SU-DHL-6 (cell line): ENCODE measurements around the gene ESF1.

ENCODE experiments used
- H2AFZ ChIP-seq: fragments of 200-600 bp; sonication (generic); 2 replicates; pipeline ENCODE4 v1.6.1; 2014; ENCODE audit warnings: low read depth, mild to moderate bottlenecking, moderate library complexity, mixed read lengths, antibody characterized with exemption, low read length; ENCODE audit not compliant: severe bottlenecking
- H3F3A ChIP-seq: fragments of 200-600 bp; shearing (Covaris generic); 2 replicates; pipeline ENCODE4 v1.6.0; 2016; ENCODE audit warnings: antibody characterized with exemption, mild to moderate bottlenecking; ENCODE audit not compliant: insufficient read depth
- H3K27ac ChIP-seq: fragments of 200-600 bp; sonication (generic); 2 replicates; pipeline ENCODE4 v1.5.1; 2016; ENCODE audit warnings: low read depth, mild to moderate bottlenecking, low read length, moderate library complexity, mixed read lengths
- H3K27me3 ChIP-seq: fragments of 200-600 bp; sonication (generic), shearing (Covaris generic); 2 replicates; pipeline ENCODE4 v1.6.0; 2014; ENCODE audit warnings: mild to moderate bottlenecking, low read length
- H3K36me3 ChIP-seq: fragments of 200-600 bp; sonication (generic); 2 replicates; pipeline ENCODE4 v1.6.1; 2014; ENCODE audit warnings: mild to moderate bottlenecking, low read length, mixed read lengths
- H3K4me2 ChIP-seq: fragments of 300-600, 200-600 bp; shearing (Covaris generic), sonication (generic); 2 replicates; pipeline ENCODE4 v1.6.0; 2014; ENCODE audit warnings: low read length, low read depth, mild to moderate bottlenecking; ENCODE audit not compliant: poor library complexity, severe bottlenecking
- H3K4me3 ChIP-seq: fragments of 200-600 bp; sonication (generic); 2 replicates; pipeline ENCODE4 v1.5.1; 2014; ENCODE audit warnings: antibody characterized with exemption, low read length, mild to moderate bottlenecking, mixed read lengths; ENCODE audit not compliant: insufficient read depth, poor library complexity, severe bottlenecking
- H3K79me2 ChIP-seq: fragments of 200-600 bp; sonication (generic); 2 replicates; pipeline ENCODE4 v1.6.1; 2014; ENCODE audit warnings: mild to moderate bottlenecking, low read length, moderate library complexity; ENCODE audit not compliant: insufficient read depth
- H3K9ac ChIP-seq: fragments of 200-600 bp; sonication (generic); 2 replicates; pipeline ENCODE4 v1.7.0; 2014; ENCODE audit warnings: mild to moderate bottlenecking, low read length
- H3K9me2 ChIP-seq: fragments of 200-600 bp; sonication (generic); replicated peaks from 2 replicates; pipeline ENCODE4 v1.6.1; 2014; ENCODE audit warnings: low read length; ENCODE audit not compliant: insufficient read depth
- H3K9me3 ChIP-seq: fragments of 200-600 bp; sonication (generic); 2 replicates; pipeline ENCODE4 v1.6.1; 2014; ENCODE audit warnings: low read length, mixed read lengths; ENCODE audit not compliant: insufficient read depth
- H4K20me1 ChIP-seq: fragments of 200-600 bp; sonication (generic); 2 replicates; pipeline ENCODE4 v1.6.1; 2014; ENCODE audit warnings: low read depth, mild to moderate bottlenecking, antibody characterized with exemption, low read length, moderate library complexity, mixed read lengths
- CTCF ChIP-seq: fragments of 200-600 bp; sonication (generic); IDR thresholded peaks from one replicate; pipeline ENCODE4 v1.5.1; 2017; ENCODE audit warnings: antibody characterized with exemption, mild to moderate bottlenecking, low read length, moderate library complexity; ENCODE audit not compliant: insufficient read depth, poor library complexity, severe bottlenecking
- EZH2phosphoT487 ChIP-seq: fragments of 200-600 bp; sonication (generic), shearing (Covaris generic); conservative IDR thresholded peaks from 2 replicates; pipeline ENCODE4 v1.6.1; 2018; ENCODE audit warnings: mild to moderate bottlenecking, antibody characterized with exemption, low read length, moderate library complexity, mixed read lengths

Gene ESF1

DNA sequence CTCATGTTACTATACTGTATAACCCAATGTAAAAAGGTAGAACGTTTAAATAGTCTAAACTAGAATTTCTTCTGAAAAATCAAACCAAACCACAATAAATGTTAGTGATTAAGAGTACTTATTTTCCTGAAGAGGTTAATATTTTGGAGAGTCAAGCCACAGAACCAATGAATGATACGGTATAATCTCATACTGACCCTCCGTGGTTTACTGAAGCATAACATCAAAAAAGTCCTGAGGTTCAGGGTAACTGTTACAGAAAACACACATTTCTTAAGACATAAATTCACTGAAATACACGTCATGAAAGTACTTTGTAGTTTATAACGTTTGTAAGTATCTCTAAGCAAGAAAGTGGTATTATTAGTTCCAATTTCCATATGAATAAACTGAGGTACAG lies 28.9 kb downstream of the ESF1 start:
- H3K9me2 ChIP-seq: no peaks in the 10 kb centered on the region
- H3K9ac ChIP-seq: no peak overlapping the region
- no peak overlapping the region for H3K4me2 ChIP-seq
- no peak overlapping the region for H3K4me3 ChIP-seq
- H3K79me2 ChIP-seq: no peaks in the 10 kb centered on the region
- H2AFZ ChIP-seq: no peak overlapping the region
- no peaks in the 10 kb centered on the region for H3K9me3 ChIP-seq
- TF ChIP-seq CTCF (no peak), EZH2phosphoT487 (no peak)
- no peaks in the 10 kb centered on the region for H3F3A ChIP-seq
- H3K36me3 ChIP-seq: peaks cover 15% of the 10 kb centered on the region; the same call in 1 of the 2 replicates
- no peak overlapping the region for H3K27ac ChIP-seq
- H3K27me3 ChIP-seq: no peaks in the 10 kb centered on the region
- no peaks in the 10 kb centered on the region for H4K20me1 ChIP-seq

- TF ChIP-seq CTCF (no peak), EZH2phosphoT487 (no peak)
- no peak overlapping the region for H3K4me2 ChIP-seq
Measured at GRCh38 chr20:13753436-13754036, 31.2 kb downstream of the ESF1 start.

GRCh38 chr20:13749811-13750210 lies 34.9 kb downstream of the ESF1 start:
- H3K4me3 ChIP-seq: no peak overlapping the region
- TF ChIP-seq EZH2phosphoT487 (no peak), CTCF (no peak)
- H3K36me3 ChIP-seq: no peaks in the 10 kb centered on the region
- no peak overlapping the region for H2AFZ ChIP-seq
- no peak overlapping the region for H3K27ac ChIP-seq
- H4K20me1 ChIP-seq: no peaks in the 10 kb centered on the region
- H3K9me3 ChIP-seq: no peaks in the 10 kb centered on the region
- no peak overlapping the region for H3K9ac ChIP-seq
- H3K79me2 ChIP-seq: no peaks in the 10 kb centered on the region
- no peaks in the 10 kb centered on the region for H3K9me2 ChIP-seq
- no peaks in the 10 kb centered on the region for H3F3A ChIP-seq
- no peaks in the 10 kb centered on the region for H3K27me3 ChIP-seq
- no peak overlapping the region for H3K4me2 ChIP-seq

More at GRCh38 chr20:13753436-13754036, 31.2 kb downstream of the ESF1 start:
- Histone ChIP-seq H2AFZ (no peak overlapping the region), H3F3A (no peaks in the 10 kb centered on the region), H3K27me3 (no peaks in the 10 kb centered on the region), H3K9me2 (no peaks in the 10 kb centered on the region), H3K36me3 (0 out of 2 replicates have a peak, but pooled peaks cover 7% of the 10 kb centered on the region), H3K79me2 (no peaks in the 10 kb centered on the region), H3K9ac (no peak overlapping the region), H3K4me3 (no peak overlapping the region), H4K20me1 (no peaks in the 10 kb centered on the region), H3K9me3 (no peaks in the 10 kb centered on the region), H3K27ac (no peak overlapping the region)
